Kidney glomerular epithelial cell (primary cell): Measurements from ENCODE around the gene TBC1D3I.
"Not testable (repeated sequence)": the region's sequence is repeated elsewhere in the genome, so short reads cannot be mapped to it uniquely, and the experiment has no call there.

Experiments
- DNase-seq: peaks from one replicate; lab custom pipeline; 2025; lab: John Stamatoyannopoulos, UW

The TBC1D3I gene

DNA sequence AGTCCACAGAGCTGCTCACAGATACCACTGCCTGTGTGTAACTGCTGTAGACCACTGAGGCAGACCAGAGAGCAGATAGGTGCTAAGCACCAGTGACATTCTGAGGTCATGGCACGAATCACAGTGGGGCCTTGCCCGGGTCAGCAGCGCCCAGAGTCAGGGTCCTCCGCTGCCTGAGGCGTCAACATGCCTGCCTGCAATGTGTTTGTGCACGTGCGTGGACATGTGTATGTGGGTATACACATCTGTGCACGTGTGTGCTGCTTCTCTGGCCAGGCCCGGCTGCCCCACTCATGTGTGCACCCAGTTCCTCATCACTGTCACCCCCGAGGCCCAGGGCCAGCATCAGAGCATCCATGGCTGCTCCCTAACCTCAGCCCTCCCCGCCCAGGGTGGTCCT, at the start of gene TBC1D3I:
Gene TBC1D3I (minus strand): TSS at position 101 of the 400 bp plus-strand sequence. CDS start 1,585 bp downstream, outside the sequence.
- DNase-seq: not testable (repeated sequence)

DNA sequence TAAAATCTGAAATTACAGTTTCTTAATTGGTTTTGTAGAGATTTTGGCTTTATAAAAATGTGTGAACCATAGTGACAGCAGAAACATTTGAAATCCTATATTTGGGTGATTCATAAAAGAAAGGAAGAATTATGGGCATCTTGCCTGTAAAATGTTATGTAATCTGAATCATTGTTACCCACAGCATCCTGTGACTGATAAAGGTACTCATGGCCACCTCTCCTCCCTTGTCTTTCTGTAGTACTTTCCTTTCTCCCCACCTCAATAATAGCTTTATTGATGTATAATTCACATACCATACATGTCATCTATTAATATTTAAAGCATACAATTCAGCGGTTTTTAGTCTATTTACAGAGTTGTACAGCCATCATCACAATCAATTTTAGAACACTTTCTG, 30.8 kb upstream of the TBC1D3I start:
- not testable (repeated sequence) for DNase-seq

GRCh38 chr17:36289965-36290612, 25.7 kb upstream of the TBC1D3I start:
- DNase-seq: not testable (repeated sequence)

DNA sequence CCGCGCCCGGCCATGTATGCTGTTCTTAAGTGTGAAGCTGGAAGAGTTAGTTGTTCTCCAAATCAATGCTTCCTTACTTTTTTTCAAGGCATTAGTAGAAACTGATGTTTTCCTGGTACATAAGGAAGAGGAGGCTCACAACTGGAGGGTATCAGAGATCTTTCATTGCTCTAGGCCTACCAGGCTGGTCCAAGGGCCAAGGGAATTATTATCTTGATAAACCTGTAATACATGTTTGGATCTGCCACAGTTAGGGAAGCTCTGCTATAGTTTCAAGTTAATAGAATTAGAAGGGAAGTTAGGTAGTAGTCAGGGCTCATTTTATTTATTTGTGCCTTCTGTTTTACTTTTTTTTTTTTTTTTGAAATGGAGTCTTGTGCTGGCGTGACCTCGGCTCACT, 19.8 kb upstream of the TBC1D3I start:
- DNase-seq: not testable (repeated sequence)

- not testable (repeated sequence) for DNase-seq
Observed at GRCh38 chr17:36283256-36283655, 18.9 kb upstream of the TBC1D3I start.

- DNase-seq: not testable (repeated sequence)
Observed at GRCh38 chr17:36242046-36242445, 22.3 kb downstream of the TBC1D3I start.

DNA sequence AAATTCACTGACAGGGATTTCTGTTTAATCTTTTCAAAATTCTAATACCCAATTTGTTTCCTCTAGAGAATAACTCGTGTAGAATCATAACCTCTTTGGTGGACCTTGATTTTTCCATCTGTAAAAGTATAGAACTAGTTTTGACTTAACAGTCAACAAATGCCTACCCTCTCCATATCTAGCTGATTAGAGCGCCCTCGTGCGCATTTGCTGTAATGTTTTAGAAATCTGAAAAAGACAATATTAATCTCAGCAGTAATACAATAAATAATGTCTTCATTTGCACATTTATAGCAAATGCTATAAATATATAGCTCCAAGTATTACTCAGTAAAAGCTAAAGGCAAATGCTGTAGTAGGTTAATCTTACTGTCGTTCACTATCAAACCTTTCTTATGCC, 34.7 kb downstream of the TBC1D3I start:
- DNase-seq: not testable (repeated sequence)

DNA sequence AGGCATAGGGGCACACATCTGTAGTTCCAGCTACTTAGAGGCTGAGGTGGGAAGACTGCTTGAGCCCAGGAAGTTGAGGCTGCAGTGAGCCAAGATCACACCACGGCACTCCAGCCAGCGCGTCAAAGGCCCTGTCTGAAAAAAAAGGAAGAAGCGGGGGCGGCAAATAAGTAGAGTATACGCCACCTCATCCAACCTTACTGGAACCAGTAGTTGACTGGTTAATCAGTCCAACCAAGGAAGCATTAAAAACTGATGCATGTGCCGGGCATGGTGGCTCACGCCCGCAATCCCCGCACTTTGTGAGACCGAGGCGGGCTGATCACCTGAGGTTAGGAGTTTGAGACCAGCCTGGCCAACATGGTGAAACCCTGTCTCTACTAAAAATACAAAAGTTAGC, 41.4 kb downstream of the TBC1D3I start:
- DNase-seq: not testable (repeated sequence)

DNA sequence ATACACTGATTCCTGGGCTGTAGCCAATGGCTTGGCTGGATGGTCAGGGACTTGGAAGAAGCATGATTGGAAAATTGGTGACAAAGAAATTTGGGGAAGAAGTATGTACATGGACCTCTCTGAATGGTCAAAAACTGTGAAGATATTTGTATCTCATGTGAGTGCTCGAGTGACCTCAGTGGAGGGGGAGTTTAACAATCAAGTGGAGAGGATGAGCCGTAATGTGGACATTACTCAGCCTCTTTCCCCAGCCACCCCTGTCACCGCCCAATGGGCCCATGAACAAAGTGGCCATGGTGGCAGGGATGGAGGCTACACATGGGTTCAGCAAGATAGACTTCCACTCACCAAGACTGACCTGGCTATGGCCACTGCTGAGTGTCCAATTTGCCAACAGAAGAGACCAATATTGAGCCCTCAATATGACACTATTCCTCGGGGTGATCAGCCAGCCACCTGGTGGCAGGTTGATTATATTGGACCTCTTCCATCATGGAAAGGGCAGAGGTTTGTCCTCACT, 42.7 kb downstream of the TBC1D3I start:
- not testable (repeated sequence) for DNase-seq

DNA sequence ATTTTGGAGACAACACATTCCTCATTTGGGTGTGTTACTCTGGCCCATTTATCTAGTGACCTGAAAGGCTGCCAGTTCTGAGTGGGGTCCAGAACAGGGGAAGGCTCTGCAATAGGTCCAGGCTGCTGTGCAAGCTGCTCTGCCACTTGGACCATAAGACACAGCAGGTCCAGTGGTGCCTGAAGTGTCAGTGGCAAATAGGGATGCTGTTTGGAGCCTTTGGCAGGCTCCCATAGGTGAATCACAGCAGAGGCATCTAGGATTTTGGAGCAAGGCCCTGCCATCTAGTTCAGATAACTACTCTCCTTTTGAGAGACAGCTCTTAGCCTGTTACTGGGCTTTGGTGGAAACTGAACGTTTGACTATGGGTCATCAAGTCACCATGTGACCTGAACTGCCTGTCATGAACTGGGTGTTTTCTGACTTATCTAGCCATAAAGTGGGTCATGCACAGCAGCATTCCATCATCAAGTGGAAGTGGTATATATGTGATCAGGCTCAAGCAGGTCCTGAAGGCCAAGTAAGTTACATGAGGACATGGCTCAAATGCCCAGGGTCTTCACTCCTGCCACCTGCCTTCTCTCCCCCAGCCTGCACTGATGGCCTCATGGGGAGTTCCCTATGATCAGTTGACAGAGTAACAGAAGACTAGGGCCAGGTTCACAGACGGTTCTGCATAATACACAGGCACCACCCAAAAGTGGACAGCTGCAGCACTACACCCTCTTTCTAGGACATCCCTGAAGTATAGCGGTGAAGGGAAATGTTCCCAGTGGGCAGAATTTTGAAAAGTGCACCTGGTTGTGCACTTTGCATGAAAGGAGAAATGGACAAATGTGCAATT, 43.4 kb downstream of the TBC1D3I start:
- DNase-seq: not testable (repeated sequence)

GRCh38 chr17:36219556-36219955, 44.8 kb downstream of the TBC1D3I start:
- not testable (repeated sequence) for DNase-seq

DNA sequence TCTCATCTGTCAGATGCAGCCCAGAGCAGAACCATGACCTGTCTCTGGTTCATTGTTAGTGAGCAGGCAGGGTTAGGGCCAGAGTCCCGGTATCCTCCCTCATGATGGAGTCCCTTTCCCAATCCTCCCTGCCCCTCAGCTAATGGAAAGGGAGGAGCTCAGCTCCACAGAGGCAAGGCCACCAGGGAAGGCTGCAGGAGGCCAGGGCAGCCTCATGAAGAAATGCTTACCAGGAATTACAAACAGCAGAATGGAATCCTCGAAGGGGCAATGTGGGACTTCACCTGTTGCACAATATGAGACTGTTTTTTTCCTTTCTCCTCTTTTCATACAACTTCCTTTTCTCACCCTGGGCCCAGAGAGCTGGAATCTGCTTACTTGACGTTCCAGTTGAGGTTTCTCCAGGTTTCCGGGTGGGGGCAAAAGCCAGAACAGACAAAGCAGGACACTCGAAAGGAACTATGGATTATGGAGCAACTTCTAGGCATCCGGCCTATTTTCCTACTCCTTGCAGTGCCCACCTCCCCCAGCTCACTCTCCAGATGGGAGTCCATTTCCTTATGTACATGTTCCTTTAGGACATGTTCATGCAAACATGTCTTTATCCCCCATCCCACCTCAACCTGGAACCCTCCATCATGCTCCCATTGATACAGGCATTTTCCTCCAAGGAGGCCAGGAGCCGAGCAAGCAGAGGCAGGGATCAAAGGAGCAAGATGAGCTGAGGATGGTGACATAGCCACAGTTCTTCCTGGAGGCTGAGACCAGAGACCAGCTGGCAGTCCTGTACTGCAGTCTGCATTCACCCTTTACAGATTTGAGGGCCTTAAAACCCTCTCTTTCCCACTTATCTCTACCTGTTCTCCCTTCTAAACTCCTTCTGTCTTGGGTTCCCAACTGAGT, 48.7 kb downstream of the TBC1D3I start:
- not testable (repeated sequence) for DNase-seq

DNA sequence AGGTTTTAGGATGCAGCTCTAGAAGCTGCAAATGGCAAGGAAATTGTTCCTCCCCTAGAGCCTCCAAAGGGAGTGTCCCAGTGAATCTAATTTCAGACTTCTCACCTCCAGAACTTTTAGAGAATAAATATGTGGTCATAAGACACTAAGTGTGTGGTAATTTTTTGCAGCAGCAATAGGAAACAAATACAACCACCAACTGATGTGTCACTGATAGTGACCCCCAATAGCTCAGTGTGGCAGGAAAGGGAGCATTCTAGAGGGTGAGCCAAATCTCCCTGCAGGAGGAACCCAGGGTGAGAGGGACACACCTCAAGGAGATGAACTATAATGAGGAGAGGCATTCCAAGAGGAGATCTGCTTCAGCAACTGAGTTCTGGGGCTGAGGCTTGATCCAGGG, 49.5 kb downstream of the TBC1D3I start:
- no peak for DNase-seq

- no peak for DNase-seq
Observed at GRCh38 chr17:36213695-36214094, 50.7 kb downstream of the TBC1D3I start.

DNA sequence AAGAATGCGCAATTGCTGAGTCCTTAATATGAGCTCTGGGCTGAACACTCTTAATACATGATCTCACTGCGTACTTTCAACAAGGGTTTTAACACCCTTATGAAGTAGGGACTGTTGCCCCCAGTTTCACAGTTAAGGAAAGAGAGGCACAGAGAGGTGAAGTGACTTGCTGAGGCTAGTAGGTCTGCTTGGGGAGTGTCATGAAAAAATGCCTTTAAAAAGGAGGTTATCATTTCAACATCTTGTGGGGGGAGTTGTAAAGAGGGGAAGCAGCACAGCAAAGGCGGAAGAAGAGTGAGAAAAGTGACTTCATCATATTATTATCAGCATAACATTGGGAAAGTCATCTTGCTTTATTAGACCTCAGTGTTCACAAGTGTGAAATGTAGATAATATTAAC, 51.4 kb downstream of the TBC1D3I start:
- no peak for DNase-seq

DNA sequence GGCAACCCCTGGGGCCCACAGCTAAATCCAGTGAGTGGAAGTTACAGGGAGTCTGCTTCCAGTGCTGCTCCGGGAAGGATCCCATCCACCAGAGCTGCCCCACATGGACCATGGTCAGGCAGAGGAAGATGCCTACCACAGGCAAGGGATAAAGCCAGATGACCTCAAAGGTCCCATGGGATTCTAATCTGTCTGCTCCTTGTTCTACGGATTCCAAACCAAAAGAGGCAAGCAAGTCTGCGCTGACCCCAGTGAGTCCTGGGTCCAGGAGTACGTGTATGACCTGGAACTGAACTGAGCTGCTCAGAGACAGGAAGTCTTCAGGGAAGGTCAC, 52.1 kb downstream of the TBC1D3I start:
- no peak for DNase-seq

DNA sequence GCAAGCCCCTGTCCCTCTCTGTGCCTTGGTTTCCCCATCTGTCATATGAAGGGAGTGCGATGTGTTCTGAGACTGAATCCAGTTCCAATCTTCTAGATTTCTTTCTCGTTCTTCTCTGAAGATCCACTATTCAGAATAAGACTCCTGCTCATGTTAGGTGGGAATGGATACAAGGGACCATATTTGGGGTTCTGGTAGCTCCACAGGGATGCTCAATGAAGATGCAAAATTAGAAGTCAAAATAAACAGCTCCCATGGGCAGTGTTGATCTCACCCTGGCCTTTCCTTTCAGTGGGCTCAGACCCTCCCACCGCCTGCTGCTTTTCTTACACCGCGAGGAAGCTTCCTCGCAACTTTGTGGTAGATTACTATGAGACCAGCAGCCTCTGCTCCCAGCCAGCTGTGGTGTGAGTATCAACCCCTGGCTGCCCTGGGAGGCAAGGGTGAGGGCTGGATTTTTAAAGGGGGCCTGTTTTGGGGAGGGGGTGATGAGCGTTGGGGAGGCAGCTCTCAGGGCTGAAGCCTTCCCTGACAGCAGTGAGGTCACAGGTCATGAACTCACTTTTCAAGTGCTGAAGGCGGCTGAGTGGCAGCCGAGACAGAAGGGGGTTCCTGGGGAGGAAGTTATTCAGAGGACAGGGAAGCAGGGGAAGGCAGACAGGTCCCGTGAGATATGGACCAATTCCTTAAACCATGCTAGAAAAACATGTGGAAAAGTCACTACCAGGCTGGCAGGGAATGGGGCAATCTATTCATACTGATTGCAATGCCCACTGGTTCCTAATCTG, 52.7 kb downstream of the TBC1D3I start:
- DNase-seq: not testable (repeated sequence)

- DNase-seq: not testable (repeated sequence)
Observed at GRCh38 chr17:36210439-36211211, 53.7 kb downstream of the TBC1D3I start, which contains the start of gene CCL4L2. TSS of gene CCL4L2 (plus strand) at chr17:36211063.

DNA sequence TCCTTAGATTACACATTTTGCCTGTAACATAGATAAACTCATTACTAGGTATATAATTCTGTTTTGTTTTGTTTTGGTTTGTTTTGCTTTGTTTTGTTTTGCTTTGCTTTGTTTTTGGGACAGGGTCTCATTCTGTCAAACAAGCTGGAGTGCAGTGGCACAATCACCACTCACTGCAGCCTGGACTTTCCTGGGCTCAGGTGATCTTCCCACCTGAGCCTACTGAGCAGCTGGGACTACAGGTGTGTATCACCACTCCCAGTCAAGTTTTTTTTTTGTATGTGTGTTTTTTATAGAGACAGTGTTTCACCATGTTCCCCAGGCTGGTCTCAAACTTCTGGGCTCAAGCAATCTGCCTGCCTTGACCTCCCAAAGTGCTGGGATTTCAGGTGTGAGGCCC, 54.8 kb downstream of the TBC1D3I start:
- no peak for DNase-seq

DNA sequence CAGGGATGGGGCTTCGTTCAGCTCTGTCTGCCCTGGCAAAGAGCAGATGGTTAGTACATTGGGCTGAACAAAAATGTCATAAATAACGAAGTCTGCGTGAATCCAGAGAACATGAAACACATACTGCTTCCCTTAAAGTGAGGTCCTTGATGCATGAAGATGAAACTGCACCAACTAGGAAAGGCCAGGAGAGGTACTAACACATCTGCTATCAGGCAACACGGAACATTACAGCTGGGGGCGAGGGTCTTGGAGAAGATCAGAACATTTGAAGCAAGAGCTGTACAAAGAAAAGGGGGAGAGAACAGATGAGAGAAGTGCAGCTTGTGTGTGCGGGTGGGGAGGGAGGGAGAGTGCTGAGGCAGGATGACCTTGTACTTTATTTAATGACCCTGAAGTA, 57.0 kb downstream of the TBC1D3I start:
- DNase-seq: not testable (repeated sequence)
